ENCODE results near the gene LRRC8D.

Gene LRRC8D

DNA sequence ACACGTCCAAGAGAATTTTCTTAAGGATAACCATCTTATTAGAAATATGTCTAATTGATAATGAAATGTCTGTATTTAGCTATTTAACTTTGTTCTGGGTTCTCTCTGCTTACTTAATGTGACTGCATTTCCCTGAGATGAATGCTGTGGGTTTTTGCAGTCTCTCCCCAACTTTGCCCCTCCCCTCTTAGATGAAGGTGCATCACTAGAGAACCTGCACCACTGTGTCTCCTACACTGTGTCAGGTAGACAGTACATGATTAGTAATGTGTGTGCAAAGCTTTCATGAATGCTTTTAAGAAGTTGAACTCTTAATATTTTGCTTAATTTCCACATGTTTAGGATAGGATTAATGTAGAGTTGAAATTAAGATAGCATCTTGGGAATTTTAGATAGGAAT lies 51.7 kb downstream of the LRRC8D start:
- no peak for DNase-seq

DNA sequence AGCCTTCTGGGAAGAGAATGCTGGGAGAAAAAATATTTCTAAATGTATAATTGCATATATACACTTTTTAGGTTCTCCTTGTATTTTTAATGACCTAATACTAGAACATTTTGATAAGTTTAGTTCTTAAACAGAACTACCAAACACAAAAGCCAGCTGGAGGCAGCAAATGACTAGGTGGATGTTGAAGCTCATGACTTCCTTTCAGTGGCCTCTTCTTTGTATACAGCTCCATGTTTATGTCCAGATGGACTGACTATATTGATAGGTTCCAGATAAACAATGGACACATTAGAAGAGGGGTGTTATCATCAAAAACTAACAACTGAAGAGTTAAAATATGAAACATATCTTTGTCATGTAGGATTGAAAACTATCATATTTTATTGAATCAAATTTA lies 52.5 kb downstream of the LRRC8D start:
- DNase-seq = no peak

DNA sequence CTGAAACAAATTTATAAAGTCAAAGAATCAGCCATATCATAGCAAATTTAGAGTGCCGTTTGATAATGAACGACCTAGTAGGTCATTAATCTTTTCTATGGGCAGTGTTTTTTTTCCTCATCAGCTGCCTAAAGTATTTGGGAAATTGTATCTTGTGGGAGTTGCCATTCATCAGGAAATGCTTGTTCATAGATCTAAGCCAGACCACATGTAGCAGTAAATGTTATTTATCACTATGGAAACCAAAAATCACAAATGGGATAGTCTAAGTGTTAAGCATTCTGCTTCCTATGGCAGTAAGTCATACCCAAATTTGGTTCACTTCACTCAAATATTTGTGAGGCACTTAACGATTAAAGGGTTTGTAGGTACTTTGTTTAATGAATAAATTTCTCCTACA lies 52.9 kb downstream of the LRRC8D start:
- no peak for DNase-seq

DNA sequence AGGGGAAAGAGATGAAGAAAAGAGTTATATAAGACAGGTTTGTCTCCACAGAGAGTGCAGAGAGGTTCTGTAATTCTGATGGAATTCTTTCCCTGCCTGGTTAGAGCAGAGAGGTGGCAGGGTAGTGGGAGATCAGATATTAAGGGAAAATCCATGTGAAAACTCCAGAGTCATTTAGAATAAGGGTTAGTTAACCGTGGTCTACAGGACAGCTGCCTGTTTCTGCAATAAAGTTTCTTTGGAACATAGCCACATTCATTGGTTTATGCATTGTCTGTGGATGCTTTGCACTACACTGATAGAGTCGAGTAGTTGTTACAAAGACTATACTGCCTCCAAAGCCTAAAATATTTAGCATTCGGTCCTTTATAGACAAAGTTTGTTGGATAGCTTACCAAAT lies 55.6 kb downstream of the LRRC8D start:
- no peak for DNase-seq

DNA sequence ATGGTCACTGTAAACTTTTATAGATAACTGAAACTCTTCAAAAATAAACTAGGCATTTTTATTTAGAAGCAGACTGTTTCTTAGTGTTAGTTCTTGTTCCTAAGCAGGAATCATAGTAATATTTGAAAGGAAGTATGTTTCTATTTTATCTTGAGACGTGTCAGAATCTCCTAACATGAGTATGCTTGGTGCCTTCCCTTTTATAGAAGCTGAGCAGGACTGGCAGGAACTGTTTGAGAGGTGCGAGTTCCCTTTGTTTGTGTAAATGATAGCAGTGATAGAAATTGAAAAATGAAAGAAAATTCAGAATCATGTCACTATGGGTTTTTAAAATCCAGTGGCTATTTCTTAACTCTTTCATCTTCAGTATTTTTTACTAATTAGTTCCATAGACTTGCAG lies 56.9 kb downstream of the LRRC8D start:
- DNase-seq = no peak

DNA sequence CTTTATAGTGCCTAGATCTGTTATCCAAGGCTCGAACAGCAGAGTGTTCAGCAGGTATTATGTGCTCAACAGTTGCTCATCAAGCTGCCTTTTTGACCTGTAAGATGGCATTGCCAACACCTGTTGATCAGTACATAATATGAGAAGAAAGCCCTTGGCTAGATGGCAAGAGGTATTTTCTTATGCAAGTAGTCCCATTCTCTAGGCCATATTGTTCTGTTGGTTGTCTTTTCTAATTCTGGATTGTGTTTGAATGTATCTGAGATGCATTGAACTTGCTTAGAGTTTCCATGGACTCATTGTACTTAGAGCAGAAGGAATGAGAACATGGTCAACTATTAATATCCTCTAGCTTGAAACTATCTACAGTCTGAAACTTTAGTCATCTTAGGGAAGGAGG lies 57.4 kb downstream of the LRRC8D start:
- DNase-seq = no peak

DNA sequence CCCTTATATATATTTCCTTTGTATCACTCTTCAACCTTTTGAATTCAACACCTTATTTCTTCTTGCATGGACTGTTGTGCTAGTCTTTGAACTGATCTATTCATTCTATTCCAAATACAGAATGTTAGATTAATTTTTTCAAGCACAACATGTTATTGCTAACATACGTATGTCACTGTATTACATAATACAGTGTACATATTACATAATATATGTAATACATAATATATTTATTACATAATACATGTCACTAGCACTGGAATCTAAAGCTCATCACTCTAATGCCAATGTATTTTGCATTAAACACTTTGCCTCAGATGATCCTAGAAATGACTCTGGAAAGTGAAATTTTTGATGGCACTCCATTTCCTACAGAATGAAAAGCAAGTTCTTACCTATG lies 59.8 kb downstream of the LRRC8D start:
- DNase-seq = no peak

DNA sequence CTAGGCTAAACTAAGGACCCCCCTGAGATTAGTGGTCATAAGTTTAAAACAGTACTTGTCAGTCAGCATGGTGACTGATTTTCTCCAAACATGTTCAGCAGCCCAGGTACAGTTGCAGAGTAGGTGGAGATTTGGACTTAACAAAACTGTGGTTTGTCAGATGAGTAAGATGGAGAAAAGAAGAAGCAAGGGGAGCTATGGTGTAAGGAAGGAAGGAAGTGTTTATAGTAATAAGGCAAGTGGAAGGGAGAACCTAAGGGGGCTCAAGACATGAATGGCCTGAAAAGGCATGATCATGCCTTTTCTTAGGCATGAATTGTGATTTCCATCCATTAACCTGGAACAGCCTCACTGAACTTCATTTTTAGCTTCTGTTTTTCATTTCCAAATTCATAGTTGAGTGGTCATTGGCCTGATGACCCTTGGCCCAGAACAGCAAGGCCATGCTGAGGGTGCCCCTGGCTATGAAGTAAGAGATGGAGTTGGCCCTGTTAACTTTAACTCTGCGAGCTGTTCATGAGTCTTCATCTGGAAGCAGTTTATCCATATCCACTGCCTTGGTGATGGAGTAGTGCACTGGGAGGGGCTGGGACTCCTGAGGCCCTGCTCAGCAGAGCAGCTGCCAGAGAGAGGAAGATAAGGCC lies 60.7 kb downstream of the LRRC8D start:
- DNase-seq = no peak

DNA sequence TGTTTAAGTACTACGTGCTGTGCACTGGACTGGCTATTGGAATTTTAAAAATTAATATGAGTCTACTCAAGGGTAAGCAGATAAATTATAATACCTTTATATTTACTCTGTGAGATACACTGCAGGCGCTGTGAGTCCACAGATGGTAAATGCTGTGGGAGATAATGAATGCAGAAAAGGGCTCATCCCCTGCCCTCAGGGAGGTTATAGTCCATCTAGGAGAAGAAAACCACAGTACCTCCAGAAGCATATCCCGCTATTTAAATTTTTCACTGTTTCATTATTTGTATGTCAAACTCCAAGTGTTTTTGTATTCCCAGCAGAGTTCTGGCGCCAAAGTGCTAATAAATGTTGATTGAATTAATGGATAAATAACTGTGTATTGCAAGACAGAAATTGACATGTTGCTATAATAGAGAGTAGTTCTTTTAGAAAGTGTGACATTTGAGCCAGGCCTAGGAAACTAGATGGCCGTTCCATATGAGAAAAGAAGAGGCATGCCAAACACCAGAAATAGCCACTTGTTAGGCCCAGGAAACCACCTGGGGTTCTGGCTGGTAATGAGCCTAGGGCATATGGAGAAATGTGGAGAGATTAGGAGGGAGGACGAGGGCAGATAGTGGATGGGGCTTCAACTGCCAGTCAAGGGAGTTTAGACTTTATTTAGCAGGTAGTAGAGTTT lies 61.7 kb downstream of the LRRC8D start:
- DNase-seq = no peak

DNA sequence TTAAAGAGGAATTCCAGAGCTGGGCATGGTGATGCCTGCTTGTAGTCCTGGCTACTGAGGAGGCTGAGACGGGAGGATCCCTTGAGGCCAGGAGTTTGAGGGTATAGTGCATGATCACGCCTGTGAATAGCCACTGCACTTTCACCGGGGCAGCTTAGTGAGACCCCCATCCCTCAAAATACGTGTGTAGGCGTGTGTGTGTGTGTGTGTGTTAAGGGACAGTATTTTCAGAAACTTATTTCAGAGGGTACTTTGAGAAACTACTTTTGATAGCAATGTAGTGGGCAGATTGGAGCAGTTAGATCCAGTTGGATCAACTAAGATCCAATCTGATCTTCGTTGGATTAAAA lies 62.2 kb downstream of the LRRC8D start:
- DNase-seq = no peak

DNA sequence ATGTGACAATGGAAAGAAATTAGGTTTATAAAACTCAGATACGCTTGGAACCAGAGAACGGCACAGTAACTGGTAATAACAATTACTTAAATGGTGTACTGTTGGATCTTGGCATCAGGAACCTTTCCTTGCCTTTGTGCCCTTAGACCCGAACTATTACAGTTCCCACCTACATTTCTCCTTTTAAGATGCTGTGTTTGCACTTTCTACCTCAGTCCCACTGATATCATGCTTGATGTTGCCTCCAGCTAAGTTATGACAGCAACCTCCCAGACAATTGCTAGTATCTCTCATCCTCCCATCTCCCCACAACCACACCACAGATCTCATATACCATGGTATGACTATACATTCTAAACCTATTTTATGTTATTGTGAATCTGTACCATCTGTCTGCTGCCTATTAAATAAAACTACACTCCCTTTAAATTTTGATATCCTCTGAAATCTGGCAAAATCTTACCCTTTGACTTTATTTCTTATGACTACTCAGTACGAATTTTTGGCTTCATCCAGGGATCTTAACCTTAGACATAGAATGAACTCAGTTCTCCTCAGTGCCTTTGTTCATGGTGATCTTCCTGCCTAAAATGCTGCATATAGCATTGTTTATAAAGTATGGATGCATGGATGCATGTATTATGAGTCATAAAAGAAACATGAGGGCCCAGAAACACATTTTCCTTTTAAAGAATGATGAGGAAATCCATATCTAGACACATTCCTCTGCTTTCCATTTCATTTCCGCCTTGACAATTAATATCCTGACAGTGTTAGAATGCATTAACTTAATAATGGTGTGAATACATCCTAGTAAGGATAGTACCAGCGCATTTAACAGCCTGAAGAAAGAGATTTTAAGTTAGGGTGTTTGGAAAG lies 64.1 kb downstream of the LRRC8D start:
- no peak for DNase-seq

DNA sequence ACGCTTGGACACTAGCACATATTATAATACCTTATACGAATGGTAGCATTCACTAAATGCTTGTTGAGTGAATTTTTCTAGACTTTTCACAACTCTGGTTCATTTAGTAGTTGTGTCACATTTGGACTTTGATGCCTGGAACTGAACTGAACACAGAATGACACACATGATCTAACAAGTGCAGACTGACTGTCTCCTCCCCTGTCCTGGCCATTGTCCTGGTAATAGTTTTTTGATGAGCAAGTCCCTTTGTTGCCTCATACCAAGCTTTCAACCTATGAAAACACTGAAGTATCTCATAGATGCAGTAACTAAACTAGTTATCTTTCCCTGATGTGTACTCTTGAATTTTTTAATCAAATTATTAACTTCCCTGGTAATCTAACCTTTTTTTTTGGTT lies 66.4 kb downstream of the LRRC8D start:
- DNase-seq = no peak

DNA sequence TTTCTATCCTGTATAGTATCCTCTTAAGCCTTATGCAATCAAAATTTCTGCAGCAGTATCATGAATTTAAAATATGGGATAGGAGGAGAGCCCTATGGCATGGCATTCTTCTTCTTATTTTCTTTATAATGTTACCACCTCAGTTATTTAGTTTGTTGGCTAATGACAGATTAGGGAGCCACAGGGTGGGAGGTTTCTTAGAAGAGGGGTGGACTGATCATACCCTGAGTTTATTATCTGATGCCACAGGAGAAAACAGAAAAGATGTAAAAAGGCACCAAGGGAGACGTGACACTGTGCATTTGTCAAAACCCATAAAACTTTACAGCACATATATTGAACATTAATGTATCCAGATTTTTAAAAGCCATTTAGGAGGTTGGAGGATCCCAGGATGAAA lies 66.9 kb downstream of the LRRC8D start:
- DNase-seq = no peak

DNA sequence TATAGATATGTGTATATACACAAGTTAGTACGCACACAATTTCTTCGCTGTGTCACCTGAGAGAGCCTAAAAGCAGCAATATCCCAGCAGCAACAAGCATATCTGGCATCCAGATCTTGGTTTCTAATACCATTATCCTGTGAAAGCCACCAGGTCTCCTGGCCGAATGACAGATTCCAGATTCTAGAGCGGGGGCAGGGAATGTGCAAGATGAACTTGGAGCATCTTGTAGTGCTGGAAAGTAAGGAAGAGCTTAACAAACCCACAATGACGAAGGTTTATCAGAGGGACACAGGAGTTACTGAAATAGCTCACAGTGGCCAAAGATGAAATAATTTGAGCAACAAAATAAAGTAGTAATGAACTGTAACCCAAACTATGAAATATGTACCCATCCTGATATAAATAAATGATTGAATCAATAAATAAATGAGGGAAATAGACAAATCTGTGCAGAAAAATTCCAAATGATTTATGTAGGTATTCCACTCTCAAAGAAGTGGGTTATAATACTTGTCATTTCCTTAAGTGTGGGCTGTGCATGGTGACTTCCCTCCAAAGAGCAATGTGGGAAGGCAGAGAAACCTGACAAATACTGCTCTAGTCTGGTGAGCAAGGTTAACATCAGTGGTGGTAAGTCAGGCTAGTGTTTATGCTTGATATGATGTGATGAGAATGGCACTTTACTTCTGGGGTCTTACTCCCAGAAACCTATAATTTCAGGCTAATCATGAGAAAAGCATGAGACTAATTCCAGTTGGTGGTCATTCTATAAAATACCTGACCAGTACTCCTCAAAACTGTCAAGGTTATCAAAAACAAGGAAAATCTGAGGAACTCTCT lies 67.9 kb downstream of the LRRC8D start:
- DNase-seq = no peak

DNA sequence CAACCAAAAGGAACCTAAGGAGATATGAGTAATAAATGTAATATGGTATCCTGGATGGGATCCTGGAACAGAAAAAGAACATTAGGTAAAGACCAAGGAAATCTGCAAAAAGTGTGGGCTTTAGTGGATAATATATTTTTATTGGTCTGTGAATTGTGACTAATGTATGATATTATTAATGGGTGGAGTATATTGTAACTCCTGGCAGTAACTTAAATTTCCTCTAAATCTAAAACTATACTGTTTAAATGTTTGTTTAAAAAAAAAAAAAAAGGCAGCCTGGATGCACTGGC lies 68.4 kb downstream of the LRRC8D start:
- DNase-seq = no peak

DNA sequence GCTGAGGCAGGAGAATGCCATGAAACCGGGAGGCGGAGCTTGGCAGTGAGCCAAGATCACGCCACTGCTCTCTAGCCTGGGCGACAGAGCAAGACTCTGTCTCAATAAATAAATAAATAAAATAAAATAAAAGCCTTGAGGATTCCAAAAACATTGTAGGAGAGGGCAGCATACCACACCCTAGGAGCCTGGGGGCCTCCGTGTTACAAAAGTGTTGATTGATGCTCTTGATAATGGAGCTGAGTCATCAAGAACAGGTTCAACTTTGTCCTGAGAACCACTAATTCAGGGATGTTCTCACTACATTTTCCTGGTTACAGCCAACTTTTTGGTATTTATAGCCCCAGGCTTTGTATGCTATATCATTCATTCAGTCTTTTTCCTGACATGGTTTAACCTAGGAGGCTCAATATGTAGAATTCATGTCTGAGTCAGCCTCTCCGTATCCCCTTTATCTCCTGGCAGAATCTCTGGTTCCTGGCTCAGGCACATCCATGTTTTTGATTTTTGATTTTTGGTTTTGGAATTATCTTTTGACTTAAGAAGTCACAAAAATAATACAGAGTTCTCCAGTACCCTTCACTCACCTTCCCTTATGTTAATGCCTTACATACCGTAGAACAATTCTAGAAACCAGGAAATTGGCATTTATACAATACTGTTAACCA lies 69.4 kb downstream of the LRRC8D start:
- DNase-seq = no peak

DNA sequence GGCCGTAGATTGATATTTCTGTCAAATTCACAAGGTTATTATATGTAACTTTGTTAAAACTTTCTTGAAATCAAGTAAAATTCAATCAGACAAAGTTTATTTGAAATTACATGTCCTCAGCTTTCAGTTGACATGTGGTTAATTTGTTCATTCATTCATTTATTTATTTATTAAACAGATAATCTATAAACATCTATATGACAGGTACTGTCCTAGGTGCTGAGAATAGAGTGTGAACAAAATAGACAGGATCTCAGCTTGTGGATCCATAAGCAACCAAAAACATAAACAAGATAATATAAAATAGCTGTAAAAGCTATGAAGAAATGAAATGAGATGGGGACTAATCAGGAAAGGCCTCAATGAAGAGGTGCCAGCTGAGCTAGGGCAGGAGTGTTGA lies 72.0 kb downstream of the LRRC8D start:
- no peak for DNase-seq

DNA sequence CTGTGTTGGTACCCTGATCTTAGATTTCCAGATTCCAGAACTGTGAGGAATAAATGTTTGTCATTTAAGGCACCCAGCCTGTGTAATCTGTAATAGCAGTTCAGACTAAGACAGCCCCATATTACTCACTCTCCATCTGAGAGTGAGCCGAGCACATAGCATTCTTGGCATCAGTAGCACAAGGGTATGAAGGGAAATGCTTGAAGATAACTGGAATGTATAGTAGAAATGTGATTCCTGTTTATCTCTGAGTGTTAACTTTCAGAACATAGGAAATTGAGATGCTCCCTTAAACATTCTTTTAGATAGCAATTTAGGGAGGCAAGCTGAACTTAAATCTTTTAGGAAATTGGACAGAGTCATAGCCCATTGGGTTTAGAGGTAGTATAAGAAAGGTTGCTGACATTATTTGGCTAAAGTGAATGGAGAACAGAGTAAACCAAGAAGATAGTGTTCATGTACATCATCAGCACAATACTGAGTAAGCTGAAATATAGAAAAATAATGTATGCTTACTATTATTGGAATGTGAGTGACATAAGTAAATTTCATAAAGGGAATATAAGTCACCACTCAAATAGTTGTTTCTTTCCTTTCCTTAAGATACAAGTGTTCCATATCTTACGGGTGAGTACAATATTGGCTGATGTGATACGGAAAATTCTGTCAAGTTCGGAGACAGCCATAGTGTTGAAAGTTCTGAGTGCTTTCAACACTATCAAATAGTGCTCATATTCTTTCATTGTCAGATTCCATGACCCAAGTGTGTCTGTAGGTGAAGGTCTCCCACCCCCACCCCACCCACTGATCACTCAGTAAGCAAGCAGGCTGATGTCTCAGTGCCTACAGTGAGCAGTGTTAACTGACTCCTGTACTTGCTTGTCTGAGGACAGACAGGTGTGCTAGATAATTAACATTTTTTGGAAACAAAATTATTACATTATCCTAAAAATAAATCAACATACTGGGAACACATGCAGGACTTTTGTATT lies 73.7 kb downstream of the LRRC8D start:
- no peak for DNase-seq

DNA sequence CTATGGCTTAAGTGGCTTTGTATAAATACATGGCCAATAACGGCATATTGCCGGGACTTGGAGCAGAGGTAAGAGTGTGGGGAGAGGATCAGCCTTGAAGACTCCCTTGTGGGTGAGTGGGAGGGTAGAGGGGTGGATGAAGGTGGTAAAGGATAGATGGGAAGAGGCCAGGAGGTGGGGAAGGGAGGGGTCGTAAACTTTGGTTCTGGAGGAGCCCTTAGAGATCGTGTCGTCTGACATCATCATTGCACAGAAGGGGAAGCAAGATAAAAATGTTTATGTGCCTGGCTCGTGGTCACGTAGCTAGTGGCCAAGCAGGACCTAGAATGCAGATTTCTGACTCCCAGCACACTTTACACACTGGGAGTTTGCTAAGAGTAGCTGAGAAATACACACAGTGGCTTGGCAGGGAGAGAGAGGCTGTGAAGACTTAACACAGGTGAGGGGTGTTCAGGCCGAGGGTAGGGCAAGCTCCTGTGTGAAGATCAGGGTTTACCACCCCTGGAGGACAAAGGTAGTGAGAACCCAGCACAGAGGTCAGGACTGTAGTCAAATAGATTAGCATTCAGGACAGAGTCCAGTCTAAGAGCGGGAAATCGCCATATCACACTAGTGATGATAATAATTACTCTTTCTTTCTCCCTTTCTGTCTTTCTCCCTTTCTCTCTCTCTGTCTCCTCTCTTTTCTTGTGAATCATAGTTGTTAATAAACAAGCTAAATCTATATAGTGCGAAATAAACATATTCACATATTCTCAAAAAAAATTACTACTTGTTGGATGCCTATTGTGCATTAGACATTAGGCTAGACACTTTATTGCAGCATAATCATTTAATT lies 75.5 kb downstream of the LRRC8D start:
- no peak for DNase-seq

DNA sequence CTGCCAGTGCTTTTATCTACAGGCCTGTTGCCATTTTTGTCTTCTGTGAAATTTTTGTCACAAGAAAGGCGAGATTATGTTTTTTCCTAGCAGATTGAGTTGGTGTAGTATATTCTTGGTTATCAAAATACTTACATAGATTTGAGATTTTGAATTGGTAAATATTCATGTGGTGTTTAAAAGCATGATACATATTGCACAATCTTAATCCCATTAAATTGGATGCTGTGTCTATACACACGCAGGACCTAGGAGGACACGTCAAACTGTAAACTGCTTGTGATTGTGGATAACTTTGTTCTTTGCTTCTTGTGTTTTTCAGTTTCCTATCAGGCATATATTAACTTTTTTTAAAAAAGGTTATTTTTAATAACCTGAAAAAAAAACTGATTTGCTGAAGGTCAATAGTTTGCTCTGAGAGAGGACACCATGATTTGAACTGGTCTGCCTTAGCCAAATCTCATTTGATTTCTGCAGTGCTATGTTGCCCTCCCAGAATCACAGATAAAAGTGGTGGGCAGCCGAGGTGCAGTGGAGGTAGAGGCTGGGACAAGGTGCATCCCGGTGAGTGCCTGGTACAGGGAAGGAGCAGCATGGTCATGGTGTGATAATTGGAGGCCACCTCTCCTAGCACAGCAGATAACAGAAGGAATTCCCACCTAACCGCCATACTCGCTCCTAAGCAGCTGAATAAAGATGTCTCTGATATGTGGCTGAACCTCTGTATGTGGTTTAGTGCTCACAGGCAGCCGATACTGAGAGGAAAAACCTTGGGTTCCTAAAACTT lies 76.7 kb downstream of the LRRC8D start:
- no peak for DNase-seq
